Colonic mucosa (tissue), 4 donors: ENCODE measurements around the gene PDE2A. TPM values are rescaled to one million over a fixed set of nuclear protein-coding genes. Genes with fewer than 3 reads are reported as not detected.

Experiments used
- DNase-seq: peaks from one replicate; pipeline ENCODE4 v3.0.0-alpha.2; 2020
- H3K27ac ChIP-seq: fragments of 200-600 bp; one replicate; pipeline ENCODE4 v1.8.0; 2021
- H3K27me3 ChIP-seq: fragments of 200-600 bp; one replicate; pipeline ENCODE4 v1.8.0; 2021
- H3K36me3 ChIP-seq: fragments of 200-600 bp; one replicate; pipeline ENCODE4 v1.8.0; 2021
- H3K4me1 ChIP-seq: fragments of 200-600 bp; one replicate; pipeline ENCODE4 v1.8.0; 2021; ENCODE audit warnings: mild to moderate bottlenecking
- H3K4me3 ChIP-seq: fragments of 200-600 bp; one replicate; pipeline ENCODE4 v1.8.0; 2021
- H3K9ac ChIP-seq, 2 donors: one replicate each; pipeline ENCODE4 v1.7.0; 2013; ENCODE audit warnings: control low read depth in 2 of 2, low read depth in 2 of 2, low read length in 2 of 2
- H3K9me3 ChIP-seq: fragments of 200-600 bp; one replicate; pipeline ENCODE4 v1.8.0; 2021
- CTCF ChIP-seq: fragments of 200-600 bp; IDR thresholded peaks from one replicate; pipeline ENCODE4 v1.8.0; 2022; ENCODE audit warnings: antibody characterized with exemption, mild to moderate bottlenecking
- intact Hi-C: fragments of 100-400 bp; cut with DNase I; formaldehyde crosslinking; loops from one replicate; pipeline ENCODE4 v1.14.1; 2022
- total RNA-seq, 2 donors: library from RNA; stranded (reverse); fragmentation: NEBNext Ultra II Directional in 1 of 2; extraction: Animal tissue kit (Norgen Biotek cat#: 25700) in 1 of 2; gene quantifications; one replicate each; pipeline ENCODE4 v1.2.1, GENCODE V29; 2021
- donor health status: healthy.
- donor health status: DM: no; HTN: no; CAD: no.
- donor health status: DM: no; HTN: no; CAD: no.

PDE2A gene
- total RNA-seq, 2 donors from 2014 or later: 5.6 to 8.9 TPM

GRCh38 chr11:72704783-72705265 lies 30.6 kb upstream of the PDE2A start:
- Histone ChIP-seq H3K4me1 (no peaks in the 10 kb centered on the region), H3K9me3 (no peaks in the 10 kb centered on the region), H3K27ac (no peak overlapping the region), H3K9ac (no peak overlapping the region), H3K4me3 (no peak overlapping the region), H3K27me3 (no peaks in the 10 kb centered on the region), H3K36me3 (peaks cover 19% of the 10 kb centered on the region)
- intact Hi-C loops: no loop called here
- DNase-seq: no peak
- TF ChIP-seq CTCF: no peak

- Histone ChIP-seq H3K36me3 (peaks cover 15% of the 10 kb centered on the region), H3K27ac (peak overlapping the region; percentile 9), H3K4me1 (no peaks in the 10 kb centered on the region), H3K9me3 (no peaks in the 10 kb centered on the region), H3K4me3 (no peak overlapping the region), H3K9ac (no peak overlapping the region), H3K27me3 (no peaks in the 10 kb centered on the region)
- intact Hi-C loops: no loop called here
- DNase-seq: no peak
- no peak for TF ChIP-seq CTCF
These were observed 30.0 kb upstream of the PDE2A start for GRCh38 chr11:72704028-72704782.

- Histone ChIP-seq H3K4me3 (no peak overlapping the region), H3K27me3 (no peaks in the 10 kb centered on the region), H3K9me3 (no peaks in the 10 kb centered on the region), H3K4me1 (no peaks in the 10 kb centered on the region), H3K9ac (no peak overlapping the region), H3K27ac (peak overlapping the region; percentile 9), H3K36me3 (peaks cover 15% of the 10 kb centered on the region)
- no peak for TF ChIP-seq CTCF
- DNase-seq: peak; percentile 36
- intact Hi-C loops: no loop called here
These were observed 29.2 kb upstream of the PDE2A start for GRCh38 chr11:72703267-72704008.

GRCh38 chr11:72702577-72703241 lies 28.5 kb upstream of the PDE2A start:
- TF ChIP-seq CTCF: no peak
- peaks cover 15% of the 10 kb centered on the region for H3K36me3 ChIP-seq
- H3K4me3 ChIP-seq: no peak overlapping the region
- intact Hi-C loops: no loop called here
- H3K4me1 ChIP-seq: no peaks in the 10 kb centered on the region
- no peak overlapping the region for H3K27ac ChIP-seq
- DNase-seq: no peak
- no peaks in the 10 kb centered on the region for H3K27me3 ChIP-seq
- H3K9me3 ChIP-seq: no peaks in the 10 kb centered on the region
- peak overlapping the region in 1 of 2 donors; percentile 8 for H3K9ac ChIP-seq

GRCh38 chr11:72702096-72702495 lies 27.9 kb upstream of the PDE2A start:
- Histone ChIP-seq H3K9me3 (no peaks in the 10 kb centered on the region), H3K4me1 (no peaks in the 10 kb centered on the region), H3K9ac (peak overlapping the region in 1 of 2 donors; percentile 8), H3K27me3 (no peaks in the 10 kb centered on the region), H3K4me3 (no peak overlapping the region), H3K27ac (no peak overlapping the region), H3K36me3 (peaks cover 17% of the 10 kb centered on the region)
- DNase-seq: no peak
- intact Hi-C loops: no loop called here
- no peak for TF ChIP-seq CTCF
